Neuronal stem cell (in vitro differentiated cells): Measurements from ENCODE around the gene LONRF3. TPM values are rescaled to one million over a fixed set of nuclear protein-coding genes. Genes with fewer than 3 reads are reported as not detected.

Experiments
- DNase-seq: peaks from one replicate; pipeline ENCODE4 v3.0.0-alpha.2; 2013; ENCODE audit warnings: low spot score
- H2AFZ ChIP-seq: one replicate; pipeline ENCODE4 v1.6.1; 2013; ENCODE audit warnings: mild to moderate bottlenecking, low read length, inconsistent platforms
- H2AK5ac ChIP-seq: 2 replicates; pipeline ENCODE4 v1.6.1; 2013; ENCODE audit warnings: low read depth, mild to moderate bottlenecking, inconsistent platforms, low read length, moderate library complexity, mixed read lengths
- H2BK120ac ChIP-seq: 2 replicates; pipeline ENCODE4 v1.6.1; 2013; ENCODE audit warnings: low read depth, mild to moderate bottlenecking, inconsistent platforms, low read length, moderate library complexity, mixed read lengths
- H2BK12ac ChIP-seq: one replicate; pipeline ENCODE4 v1.6.1; 2013; ENCODE audit warnings: low read length, inconsistent platforms
- H2BK15ac ChIP-seq: 2 replicates; pipeline ENCODE4 v1.6.1; 2013; ENCODE audit warnings: mild to moderate bottlenecking, low read length, inconsistent platforms, mixed read lengths
- H2BK5ac ChIP-seq: one replicate; pipeline ENCODE4 v1.6.1; 2013; ENCODE audit warnings: inconsistent platforms, mild to moderate bottlenecking, low read length, moderate library complexity
- H3K14ac ChIP-seq: one replicate; pipeline ENCODE4 v1.6.1; 2013; ENCODE audit warnings: low read length, inconsistent platforms
- H3K18ac ChIP-seq: 2 replicates; pipeline ENCODE4 v1.6.1; 2013; ENCODE audit warnings: low read length, inconsistent platforms
- H3K23ac ChIP-seq: 2 replicates; pipeline ENCODE4 v1.6.1; 2013; ENCODE audit warnings: low read depth, mild to moderate bottlenecking, mixed read lengths, low read length, inconsistent platforms; ENCODE audit not compliant: poor library complexity
- H3K27ac ChIP-seq: replicated peaks from 3 replicates; pipeline ENCODE4 v1.5.1; 2013; ENCODE audit warnings: low read length, inconsistent platforms
- H3K27me3 ChIP-seq, 3 experiments: 2 replicates each; pipeline ENCODE4 v1.6.1; 2013; ENCODE audit warnings: low read length in 3 of 3, mild to moderate bottlenecking in 2 of 3, inconsistent platforms in 1 of 3, low read depth in 1 of 3, mixed read lengths in 1 of 3, moderate library complexity in 1 of 3; ENCODE audit not compliant: control insufficient read depth in 3 of 3, insufficient read depth in 3 of 3
- H3K36me3 ChIP-seq, 2 donors: replicated peaks in 1 of 2; 2 replicates each; pipeline ENCODE4 v1.6.1; 2013; ENCODE audit warnings: low read length in 2 of 2; ENCODE audit not compliant: control insufficient read depth in 2 of 2, insufficient read depth in 2 of 2
- H3K4ac ChIP-seq: 2 replicates; pipeline ENCODE4 v1.6.1; 2013; ENCODE audit warnings: inconsistent platforms, mild to moderate bottlenecking, low read length, moderate library complexity
- H3K4me1 ChIP-seq, 2 donors: 1 replicate in 1 of 2; 2 replicates in 1 of 2; pipeline ENCODE4 v1.6.1; 2013; ENCODE audit warnings: low read length in 2 of 2, low read depth in 1 of 2; ENCODE audit not compliant: control insufficient read depth in 2 of 2, insufficient read depth in 1 of 2
- H3K4me2 ChIP-seq: one replicate; pipeline ENCODE4 v1.6.1; 2013; ENCODE audit warnings: mild to moderate bottlenecking, low read length, inconsistent platforms; ENCODE audit not compliant: insufficient read depth, poor library complexity, severe bottlenecking
- H3K4me3 ChIP-seq, 2 donors: 2 replicates each; pipeline ENCODE4 v1.5.1; 2013; ENCODE audit warnings: low read length in 2 of 2, mild to moderate bottlenecking in 2 of 2, inconsistent platforms in 1 of 2, moderate library complexity in 1 of 2
- H3K79me1 ChIP-seq: one replicate; pipeline ENCODE4 v1.6.1; 2013; ENCODE audit warnings: low read depth, mild to moderate bottlenecking, inconsistent platforms, low read length, moderate library complexity
- H3K9ac ChIP-seq: one replicate; pipeline ENCODE4 v1.6.1; 2013; ENCODE audit warnings: mild to moderate bottlenecking, low read depth, low read length, inconsistent platforms; ENCODE audit not compliant: poor library complexity
- H3K9me3 ChIP-seq, 2 donors: replicated peaks in 1 of 2; 2 replicates each; pipeline versions ENCODE3 to v1.6.1; 2013; ENCODE audit warnings: low read length in 2 of 2, mild to moderate bottlenecking in 2 of 2, inconsistent platforms in 1 of 2, low read depth in 1 of 2, mixed read lengths in 1 of 2, moderate library complexity in 1 of 2; ENCODE audit not compliant: control insufficient read depth in 2 of 2, insufficient read depth in 1 of 2
- H4K8ac ChIP-seq: one replicate; pipeline ENCODE4 v1.6.1; 2013; ENCODE audit warnings: low read depth, mild to moderate bottlenecking, inconsistent platforms, low read length, moderate library complexity
- H4K91ac ChIP-seq: one replicate; pipeline ENCODE4 v1.6.1; 2013; ENCODE audit warnings: low read length, low read depth, mild to moderate bottlenecking, inconsistent platforms; ENCODE audit not compliant: poor library complexity
- WGBS, 2 donors: extraction: QIAGEN DNeasy Blood & Tissue Kit; methylation state at CpG; one replicate each; pipeline ENCODE4 v1.1.7; 2013; ENCODE audit warnings: missing lambda C conversion rate in 2 of 2, mixed read lengths in 1 of 2; ENCODE audit not compliant: insufficient read length in 2 of 2, insufficient replicate concordance in 1 of 2; ENCODE audit errors: extremely low coverage in 2 of 2; 5-methylcytosine and 5-hydroxymethylcytosine counted together
- polyA plus RNA-seq, 2 experiments: library from polyadenylated mRNA; stranded (reverse); fragments of 200-250 nt; gene quantifications; one replicate each; pipeline ENCODE4 v1.2.3, GENCODE V29; 2013

Gene LONRF3
- polyA plus RNA-seq (2013, experiment 1 of 2), result 0.06 TPM
- 0.06 TPM for polyA plus RNA-seq (2013, experiment 2 of 2)

DNA sequence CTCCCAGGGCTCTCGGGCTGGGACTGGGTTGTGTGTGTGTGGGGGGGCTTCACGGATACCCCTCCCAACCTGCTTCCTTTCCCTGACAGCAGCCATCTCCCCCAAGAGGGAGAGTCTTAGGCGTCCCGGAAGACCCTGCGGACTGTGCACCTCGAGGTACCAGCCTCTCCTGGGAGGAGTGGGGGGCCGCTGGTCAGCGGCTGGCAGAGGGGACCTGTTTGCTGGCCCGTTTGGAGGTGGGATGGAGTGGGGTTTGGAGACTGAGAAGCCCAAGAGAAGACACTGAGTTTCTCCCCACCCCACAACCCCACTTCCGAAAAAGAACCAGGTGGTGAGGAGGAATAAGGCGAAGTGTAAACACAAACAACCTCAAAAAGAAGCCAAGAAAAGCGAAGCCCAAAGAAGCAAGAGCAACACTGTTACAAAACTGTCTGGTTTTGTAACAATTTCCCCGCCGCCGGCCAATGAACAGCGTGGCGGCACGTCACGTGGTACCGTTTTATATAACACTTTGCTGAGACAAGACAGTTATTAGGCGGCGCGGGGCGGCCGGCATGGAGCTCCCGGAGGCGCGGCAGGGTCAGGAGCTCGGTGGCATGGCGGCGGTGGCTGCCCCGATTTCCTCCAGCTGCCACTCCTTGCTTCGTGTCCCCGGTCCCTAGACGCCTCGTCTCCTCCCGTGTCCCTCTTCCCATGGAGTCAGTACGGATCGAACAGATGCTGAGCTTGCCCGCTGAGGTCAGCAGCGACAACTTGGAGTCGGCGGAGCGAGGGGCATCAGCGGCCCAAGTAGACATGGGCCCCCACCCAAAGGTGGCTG lies at the start of gene LONRF3:
LONRF3 (plus strand) TSS at position 531 of the 820 bp plus-strand sequence; CDS start at position 694, 163 bp downstream.
- Histone ChIP-seq H3K9ac (peak within 1 kb of the TSS; percentile 80), H4K91ac (no peak within 1 kb of the TSS), H3K79me1 (no peaks in the 10 kb centered on the region), H3K18ac (no peak within 1 kb of the TSS), H3K27me3 (peaks cover 2 to 83% (median 73%) of the 10 kb centered on the region in 3 experiments), H2BK15ac (no peak within 1 kb of the TSS), H3K4me3 (peak within 1 kb of the TSS in 1 of 2 donors; percentile 61), H3K4me2 (peak within 1 kb of the TSS; percentile 54), H2BK12ac (no peak within 1 kb of the TSS), H4K8ac (no peak within 1 kb of the TSS), H2AFZ (peak within 1 kb of the TSS; percentile 87), H3K9me3 (no peaks in the 10 kb centered on the region), H3K36me3 (no peaks in the 10 kb centered on the region), H3K4ac (no peak within 1 kb of the TSS), H3K4me1 (no peaks in the 10 kb centered on the region), H2BK5ac (no peak within 1 kb of the TSS), H2BK120ac (no peak within 1 kb of the TSS), H2AK5ac (no peak within 1 kb of the TSS), H3K23ac (no peak within 1 kb of the TSS), H3K14ac (no peak within 1 kb of the TSS), H3K27ac (no peak within 1 kb of the TSS)
- no peak for DNase-seq
- no CpG with 5 or more reads among the region's 45 CpGs for WGBS, 2 donors

DNA sequence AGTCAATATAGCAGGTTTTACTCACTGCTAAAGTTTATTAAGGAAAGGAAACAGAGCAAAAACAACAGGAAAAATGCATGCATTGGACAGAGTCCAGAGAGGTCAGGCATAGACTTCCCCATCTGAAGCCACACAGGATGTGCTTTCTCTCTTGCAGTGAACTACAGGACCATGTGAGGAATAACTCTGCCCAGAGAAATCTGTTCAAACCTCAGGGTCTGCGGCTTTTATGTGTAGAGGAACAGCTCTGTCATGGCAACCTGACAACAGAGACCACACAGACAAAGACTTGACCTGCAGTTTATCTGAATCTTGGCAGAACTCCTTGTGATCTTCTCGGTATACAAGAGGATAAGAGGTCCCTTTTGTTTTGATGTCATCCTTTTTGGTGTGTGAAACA lies 46.3 kb upstream of the LONRF3 start:
- no peak overlapping the region for H2AK5ac ChIP-seq
- no peaks in the 10 kb centered on the region for H3K36me3 ChIP-seq
- no peak overlapping the region for H3K4me2 ChIP-seq
- no peak for DNase-seq
- no peak overlapping the region for H3K23ac ChIP-seq
- H3K4me1 ChIP-seq, result no peaks in the 10 kb centered on the region
- no peak overlapping the region for H2AFZ ChIP-seq
- no CpG with 5 or more reads among the region's 2 CpGs for WGBS, 2 donors
- no peak overlapping the region for H3K9ac ChIP-seq
- no peak overlapping the region for H2BK12ac ChIP-seq
- no peak overlapping the region for H3K4ac ChIP-seq
- no peak overlapping the region for H2BK120ac ChIP-seq
- H3K9me3 ChIP-seq, result no peaks in the 10 kb centered on the region
- no peak overlapping the region for H3K4me3 ChIP-seq
- H3K27ac ChIP-seq, result no peak overlapping the region
- no peak overlapping the region for H4K91ac ChIP-seq
- no peak overlapping the region for H4K8ac ChIP-seq
- H3K27me3 ChIP-seq, result no peaks in the 10 kb centered on the region
- H2BK15ac ChIP-seq, result no peak overlapping the region
- H2BK5ac ChIP-seq, result no peak overlapping the region
- H3K18ac ChIP-seq, result no peak overlapping the region
- H3K79me1 ChIP-seq, result no peaks in the 10 kb centered on the region
- no peak overlapping the region for H3K14ac ChIP-seq

DNA sequence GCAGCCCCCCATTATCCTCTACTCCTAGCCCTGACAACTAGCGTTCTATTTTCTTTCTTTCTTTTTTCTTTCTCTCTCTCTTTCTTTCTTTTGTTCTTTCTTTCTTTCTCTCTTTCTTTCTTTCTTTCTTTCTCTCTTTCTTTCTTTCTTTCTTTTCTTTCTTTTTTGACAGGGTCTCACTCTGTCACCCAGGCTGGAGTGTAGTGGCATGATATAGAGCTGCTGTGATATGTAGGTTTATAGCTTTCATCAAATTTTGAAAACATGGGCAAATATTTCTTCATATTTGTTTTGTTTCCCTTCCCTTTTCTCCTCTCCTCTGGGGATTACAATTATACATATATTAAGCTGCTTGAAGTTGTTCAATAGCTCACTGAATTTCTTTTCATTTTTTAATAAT lies 39.1 kb upstream of the LONRF3 start:
- H3K4ac ChIP-seq, result no peak overlapping the region
- H3K4me1 ChIP-seq, result no peaks in the 10 kb centered on the region
- H4K8ac ChIP-seq, result no peak overlapping the region
- no peak overlapping the region for H3K14ac ChIP-seq
- H3K18ac ChIP-seq, result no peak overlapping the region
- no peak overlapping the region for H3K4me2 ChIP-seq
- H2BK5ac ChIP-seq, result no peak overlapping the region
- no peak overlapping the region for H3K4me3 ChIP-seq
- H3K9me3 ChIP-seq, result no peaks in the 10 kb centered on the region
- H3K36me3 ChIP-seq, result no peaks in the 10 kb centered on the region
- H3K27ac ChIP-seq, result no peak overlapping the region
- H2BK12ac ChIP-seq, result no peak overlapping the region
- H3K79me1 ChIP-seq, result no peaks in the 10 kb centered on the region
- no peak for DNase-seq
- no peak overlapping the region for H2AFZ ChIP-seq
- no peak overlapping the region for H2AK5ac ChIP-seq
- H3K9ac ChIP-seq, result no peak overlapping the region
- H2BK120ac ChIP-seq, result no peak overlapping the region
- no peak overlapping the region for H2BK15ac ChIP-seq
- no peak overlapping the region for H4K91ac ChIP-seq
- peaks cover 0 to 3% (median 0%) of the 10 kb centered on the region in 3 experiments for H3K27me3 ChIP-seq
- no CpG with 5 or more reads among the region's 1 CpG for WGBS, 2 donors
- H3K23ac ChIP-seq, result no peak overlapping the region

GRCh38 chrX:118941147-118941546 lies 33.3 kb upstream of the LONRF3 start:
- Histone ChIP-seq H3K36me3 (no peaks in the 10 kb centered on the region), H3K27ac (no peak overlapping the region), H3K4me1 (no peaks in the 10 kb centered on the region), H3K4me2 (no peak overlapping the region), H3K18ac (no peak overlapping the region), H3K9me3 (no peaks in the 10 kb centered on the region), H4K91ac (no peak overlapping the region), H2BK15ac (no peak overlapping the region), H3K9ac (no peak overlapping the region), H3K4me3 (no peak overlapping the region), H2AK5ac (no peak overlapping the region), H2AFZ (no peak overlapping the region), H2BK5ac (no peak overlapping the region), H3K4ac (no peak overlapping the region), H2BK12ac (no peak overlapping the region), H3K14ac (no peak overlapping the region), H4K8ac (no peak overlapping the region), H3K79me1 (no peaks in the 10 kb centered on the region), H3K27me3 (peaks cover 0 to 3% (median 0%) of the 10 kb centered on the region in 3 experiments), H2BK120ac (no peak overlapping the region), H3K23ac (no peak overlapping the region)
- WGBS, 2 donors, result no CpG with 5 or more reads among the region's 2 CpGs
- DNase-seq, result no peak
